SK-MEL-5 (cell line): ENCODE data around the gene DAG1. TPM values are rescaled to one million over a fixed set of nuclear protein-coding genes. Genes with fewer than 3 reads are reported as not detected.

Experiments used
- DNase-seq: peaks from one replicate; pipeline ENCODE4 v3.0.0-alpha.2; 2016; ENCODE audit warnings: low read depth, low spot score
- in situ Hi-C: cut with HindIII; loops from 2 replicates; pipeline ENCODE4 v1.10.0; 2016; ENCODE audit warnings: low sequenced_read_pairs, high pct_unique_total_duplicates, low pct_unique_long_range_greater_than_20kb
- total RNA-seq: library from RNA; depleted of rRNA; stranded (reverse); fragments of >200 nt; shearing (Covaris generic); gene quantifications from 2 replicates; pipeline ENCODE4 v1.2.3, GENCODE V29; 2014

Gene DAG1
- total RNA-seq, 1 experiment from 2014 or later, result 98.1 TPM

- DNase-seq, result peak; percentile 72
- in situ Hi-C loops, result no loop called here
Measured at GRCh38 chr3:49500732-49501609, 30.9 kb downstream of the DAG1 start.

DNA sequence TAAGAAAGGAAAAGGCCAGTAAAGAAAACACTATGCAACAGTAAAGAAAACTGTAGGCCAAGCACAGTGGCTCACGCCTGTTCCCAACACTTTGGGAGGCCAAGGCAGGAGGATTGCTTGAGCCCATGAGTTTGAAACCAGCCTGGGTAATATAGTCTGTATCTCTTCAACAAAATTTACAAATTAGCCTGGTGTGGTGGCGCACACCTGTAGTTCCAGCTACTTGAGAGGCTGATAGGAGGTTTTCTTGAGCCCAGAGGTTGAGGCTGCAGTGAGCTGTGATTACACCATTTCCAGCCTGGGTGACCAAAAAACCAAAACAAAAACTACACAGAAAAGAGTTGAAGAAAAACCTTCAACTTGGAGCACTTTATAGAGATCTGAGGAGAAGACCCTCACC, 31.8 kb downstream of the DAG1 start:
- DNase-seq, result no peak
- in situ Hi-C loops, result no loop called here

DNA sequence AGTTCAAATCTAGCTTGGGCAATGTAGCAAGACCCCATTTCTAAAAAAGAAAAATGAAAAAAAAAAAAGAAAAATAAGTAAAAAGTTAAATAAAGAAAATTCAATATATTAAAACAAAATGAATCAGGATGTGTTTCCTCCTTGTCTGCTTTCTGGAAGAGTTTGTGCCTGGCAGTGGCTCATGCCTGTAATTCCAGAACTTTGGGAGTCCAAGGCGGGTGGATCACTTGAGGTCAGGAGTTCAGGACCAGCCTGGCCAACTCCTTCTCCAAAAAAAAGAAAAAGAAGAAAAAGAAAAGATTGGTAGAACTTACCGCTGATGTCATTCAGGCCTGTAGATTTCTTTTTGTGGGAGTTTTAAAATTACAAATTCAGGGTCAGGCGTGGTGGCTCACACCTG, 36.8 kb downstream of the DAG1 start:
- no peak for DNase-seq
- in situ Hi-C loops, result no loop called here

DNA sequence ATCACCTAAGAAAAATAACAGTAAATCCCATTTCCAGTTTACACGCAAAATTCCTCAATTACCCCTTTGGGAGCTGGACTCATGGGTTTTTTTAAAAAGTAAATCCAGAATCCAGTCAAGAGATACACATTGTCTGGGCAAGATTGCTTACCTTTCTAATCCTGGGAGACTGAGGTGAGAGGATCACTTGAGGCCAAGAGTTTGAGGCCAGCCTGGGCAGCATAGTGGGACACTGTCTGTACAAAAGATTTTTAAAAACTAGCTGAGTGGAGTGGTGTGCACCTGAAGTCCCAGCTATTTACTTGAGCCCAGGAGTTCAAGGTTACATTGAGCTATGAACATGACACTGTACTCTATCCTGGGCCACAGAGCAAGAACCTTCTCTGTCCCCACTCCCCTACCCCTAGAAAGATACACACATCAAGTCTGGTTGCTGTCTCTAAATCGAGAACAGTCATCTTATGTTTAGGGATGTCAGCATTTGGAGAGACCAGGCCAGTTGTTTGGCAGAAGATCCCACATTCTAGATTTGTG, 39.0 kb downstream of the DAG1 start:
- DNase-seq, result no peak
- in situ Hi-C loops, result no loop called here

DNA sequence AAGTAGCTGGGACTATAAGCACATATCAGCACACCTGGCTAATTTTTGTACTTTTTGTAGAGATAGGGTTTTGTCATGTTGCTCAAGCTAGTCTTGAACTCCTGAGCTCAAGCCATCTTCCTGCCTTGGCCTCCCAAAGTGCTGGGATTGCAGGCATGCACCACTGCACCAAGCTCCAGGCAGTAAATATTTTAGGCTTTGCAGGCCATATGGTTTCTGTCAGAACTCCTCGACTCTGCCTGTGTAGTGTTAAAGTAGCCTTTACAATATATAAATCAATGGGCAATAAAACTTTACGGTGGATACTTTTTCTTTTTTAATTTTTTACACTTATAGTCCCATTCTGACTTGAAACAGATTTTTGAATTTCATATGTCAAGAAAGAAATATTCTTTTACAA, 41.6 kb downstream of the DAG1 start:
- in situ Hi-C loops, result no loop called here
- no peak for DNase-seq

GRCh38 chr3:49512781-49513355, 42.8 kb downstream of the DAG1 start:
- no peak for DNase-seq
- in situ Hi-C loops, result no loop called here

DNA sequence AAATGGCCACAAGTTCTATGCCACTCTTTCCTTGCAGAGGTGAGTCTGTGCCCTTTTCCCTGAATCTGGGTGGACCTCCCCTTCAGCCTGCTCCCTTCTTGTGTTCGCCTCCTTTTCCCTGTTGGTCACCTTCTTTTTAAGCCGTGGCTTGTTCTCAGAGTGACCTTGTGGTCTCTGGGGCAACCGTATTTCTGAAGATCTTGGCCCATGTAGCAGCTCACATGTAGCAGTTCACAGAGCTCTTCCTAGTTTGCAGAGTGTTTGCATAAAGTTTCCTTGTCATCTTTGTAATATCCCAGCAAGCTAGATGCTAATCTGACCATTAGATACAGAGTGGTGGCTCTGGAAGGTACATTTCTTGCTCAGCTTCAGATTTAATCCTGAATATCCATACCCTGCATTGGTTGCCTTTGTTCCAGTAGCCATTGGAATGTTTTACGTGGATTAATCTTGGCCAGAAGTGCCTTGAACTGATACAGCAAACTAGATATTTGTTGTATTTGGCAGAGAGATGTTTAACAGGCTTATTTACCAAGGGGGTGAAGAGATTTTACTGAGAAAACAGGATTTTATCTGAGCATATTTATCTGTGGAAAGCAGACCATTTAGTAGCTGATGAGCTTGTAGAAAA, 43.5 kb downstream of the DAG1 start:
- no peak for DNase-seq
- in situ Hi-C loops, result no loop called here

DNA sequence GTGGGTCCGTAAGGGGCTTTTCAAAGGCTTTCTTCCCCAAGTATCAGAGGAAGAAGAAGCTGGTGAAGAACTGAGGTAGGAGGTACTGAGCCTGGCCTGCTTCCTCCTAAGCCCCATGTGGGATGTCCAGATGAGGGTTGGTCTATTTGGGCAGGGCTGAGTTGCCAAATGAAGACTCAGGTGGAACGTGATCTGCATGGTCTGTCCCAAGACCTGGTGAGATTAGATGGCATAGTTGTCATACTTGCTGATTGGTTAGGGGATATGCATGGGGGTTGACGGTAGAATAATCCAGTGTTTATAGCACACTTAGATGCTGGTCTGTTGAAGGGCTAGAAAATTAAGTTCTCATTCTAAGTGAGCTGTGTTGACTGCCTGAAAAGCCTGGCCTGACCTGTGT, 47.9 kb downstream of the DAG1 start:
- in situ Hi-C loops, result no loop called here
- DNase-seq, result no peak

DNA sequence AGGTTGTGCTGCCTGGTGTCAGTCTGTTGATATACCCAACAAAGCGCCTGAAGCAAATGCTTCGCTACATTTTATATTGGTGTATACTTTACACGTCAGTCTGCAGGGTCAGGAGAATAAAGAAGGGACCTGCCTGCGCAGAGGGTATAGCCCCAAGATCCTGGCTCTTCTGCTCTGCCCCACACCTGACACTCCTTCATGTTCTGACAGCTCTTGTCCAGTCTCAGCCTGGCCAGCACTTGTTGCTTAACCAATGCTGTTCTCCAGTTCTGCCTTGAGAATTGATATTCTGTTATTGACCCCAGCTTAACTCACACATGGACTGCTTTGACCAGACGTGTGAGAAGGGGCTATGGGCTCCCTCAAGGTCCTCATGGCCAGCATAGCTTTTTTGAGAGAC, 48.4 kb downstream of the DAG1 start:
- no peak for DNase-seq
- in situ Hi-C loops, result no loop called here

DNA sequence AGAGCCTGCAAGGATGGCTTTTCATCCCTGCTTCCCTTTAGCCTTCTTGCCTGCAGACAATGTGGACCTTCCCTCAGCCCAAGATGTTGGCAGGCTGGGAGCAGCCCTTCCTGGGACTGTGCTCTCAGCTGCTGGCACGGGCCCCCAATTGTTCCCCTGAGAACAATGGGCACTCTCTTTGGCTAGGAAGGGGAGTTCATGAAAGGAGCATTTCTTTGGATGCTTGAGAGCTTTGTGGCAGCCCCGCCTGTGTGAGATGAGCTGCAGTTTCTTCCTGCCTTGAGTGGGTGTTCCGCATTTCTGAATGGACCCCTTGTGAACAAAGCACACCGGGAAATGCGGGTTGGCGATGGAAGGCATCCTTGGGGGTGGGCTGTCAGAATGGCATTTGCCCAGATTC, 49.2 kb downstream of the DAG1 start:
- DNase-seq, result peak; percentile 96
- in situ Hi-C loops, result no loop called here

GRCh38 chr3:49519916-49520385, 49.9 kb downstream of the DAG1 start:
- in situ Hi-C loops, result no loop called here
- DNase-seq, result peak; percentile 65

GRCh38 chr3:49523756-49524747, 54.0 kb downstream of the DAG1 start:
- in situ Hi-C loops, result no loop called here
- DNase-seq, result no peak

DNA sequence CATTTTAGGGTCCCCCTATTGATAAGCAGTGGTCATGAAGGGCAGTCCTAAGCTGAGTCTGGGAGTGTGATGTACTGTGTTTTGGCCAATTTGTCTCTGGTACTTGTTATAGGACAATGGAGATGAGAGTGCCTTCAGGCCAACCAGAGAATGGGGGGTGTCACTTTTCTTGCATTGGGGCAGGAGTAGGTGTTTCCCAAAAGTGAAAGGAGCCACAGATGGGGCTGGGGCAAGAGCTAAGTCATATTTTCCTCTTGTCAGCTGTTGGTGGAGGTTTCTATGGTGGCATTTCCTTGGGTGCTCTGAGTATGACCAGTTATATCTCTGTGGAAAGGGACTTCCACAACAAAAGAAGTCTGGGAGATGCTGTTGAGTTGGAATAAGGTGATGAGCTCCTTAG, 59.5 kb downstream of the DAG1 start:
- no peak for DNase-seq
- in situ Hi-C loops, result no loop called here

DNA sequence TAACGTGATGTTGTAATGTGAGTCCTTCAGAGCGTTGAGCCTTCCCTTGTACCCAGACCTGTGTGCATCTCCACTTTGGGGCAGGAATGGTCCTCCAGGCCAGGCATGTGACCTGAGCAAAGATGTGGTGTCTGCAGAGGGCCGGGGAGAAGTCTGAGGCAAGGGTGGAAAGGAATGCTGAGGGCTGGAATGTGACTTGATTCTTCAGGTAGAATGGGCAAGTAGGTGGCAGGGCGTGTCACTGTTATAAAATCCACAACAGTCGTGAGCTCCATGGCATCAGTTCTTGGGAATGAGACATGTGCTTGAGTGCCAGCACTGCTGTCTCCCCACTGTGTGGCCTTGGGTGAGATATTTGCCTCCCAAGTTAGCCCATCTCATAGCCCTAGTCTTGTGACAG, 60.2 kb downstream of the DAG1 start:
- DNase-seq, result no peak
- in situ Hi-C loops, result no loop called here

GRCh38 chr3:49530701-49531100, 60.6 kb downstream of the DAG1 start:
- no peak for DNase-seq
- in situ Hi-C loops, result no loop called here

DNA sequence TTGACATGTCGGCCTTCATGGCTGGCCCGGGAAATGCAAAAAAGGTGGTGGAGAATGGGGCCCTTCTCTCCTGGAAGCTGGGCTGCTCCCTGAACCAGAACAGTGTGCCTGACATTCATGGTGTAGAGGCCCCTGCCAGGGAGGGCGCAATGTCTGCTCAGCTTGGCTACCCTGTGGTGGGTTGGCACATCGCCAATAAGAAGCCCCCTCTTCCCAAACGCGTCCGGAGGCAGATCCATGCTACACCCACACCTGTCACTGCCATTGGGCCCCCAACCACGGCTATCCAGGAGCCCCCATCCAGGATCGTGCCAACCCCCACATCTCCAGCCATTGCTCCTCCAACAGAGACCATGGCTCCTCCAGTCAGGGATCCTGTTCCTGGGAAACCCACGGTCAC, 61.2 kb downstream of the DAG1 start:
- in situ Hi-C loops, result no loop called here

DNA sequence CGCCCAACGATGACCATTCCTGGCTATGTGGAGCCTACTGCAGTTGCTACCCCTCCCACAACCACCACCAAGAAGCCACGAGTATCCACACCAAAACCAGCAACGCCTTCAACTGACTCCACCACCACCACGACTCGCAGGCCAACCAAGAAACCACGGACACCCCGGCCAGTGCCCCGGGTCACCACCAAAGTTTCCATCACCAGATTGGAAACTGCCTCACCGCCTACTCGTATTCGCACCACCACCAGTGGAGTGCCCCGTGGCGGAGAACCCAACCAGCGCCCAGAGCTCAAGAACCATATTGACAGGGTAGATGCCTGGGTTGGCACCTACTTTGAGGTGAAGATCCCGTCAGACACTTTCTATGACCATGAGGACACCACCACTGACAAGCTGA, 61.6 kb downstream of the DAG1 start:
- in situ Hi-C loops, result no loop called here
- no peak for DNase-seq

More for the DNA sequence above, 61.2 kb downstream of the DAG1 start:
- DNase-seq, result no peak
